Left renal pelvis (tissue), 4 donors: ENCODE results near the gene PDE4B. TPM values are rescaled to one million over a fixed set of nuclear protein-coding genes. Genes with fewer than 3 reads are reported as not detected.
A peak's percentile ranks its signal among the peaks of the same experiment; 100 is the strongest.
"Not testable (repeated sequence)": the region's sequence is repeated elsewhere in the genome, so short reads cannot be mapped to it uniquely, and the experiment has no call there.

Experiments
- DNase-seq, 4 donors: peaks; one replicate each; pipeline ENCODE4 v3.0.0-alpha.2; 2013; ENCODE audit warnings: low read depth in 4 of 4, low spot score in 3 of 4
- polyA plus RNA-seq, 4 donors: library from polyadenylated mRNA; unstranded; fragments of 120-200 nt; gene quantifications; one replicate each; pipeline ENCODE4 v1.2.1, GENCODE V29; 2013; ENCODE audit not compliant: insufficient read length in 4 of 4

The PDE4B gene
- polyA plus RNA-seq, 4 donors: 6.5 to 11.2 (median 8.3) TPM

- DNase-seq: no peak
Observed at GRCh38 chr1:65990161-65990560, 197.5 kb downstream of the PDE4B start.

GRCh38 chr1:65991694-65992093, 199.0 kb downstream of the PDE4B start:
- no peak for DNase-seq

- DNase-seq: no peak
Observed at GRCh38 chr1:65992165-65992821, 199.6 kb downstream of the PDE4B start.

GRCh38 chr1:65992831-65993271, 200.2 kb downstream of the PDE4B start:
- no peak for DNase-seq

- DNase-seq: no peak
Observed at GRCh38 chr1:65994223-65994622, 201.5 kb downstream of the PDE4B start.

- DNase-seq: no peak
Observed at GRCh38 chr1:65995336-65995735, 202.6 kb downstream of the PDE4B start.

GRCh38 chr1:65995928-65996327, 203.2 kb downstream of the PDE4B start:
- no peak for DNase-seq

GRCh38 chr1:65997693-65998092, 205.0 kb downstream of the PDE4B start:
- DNase-seq: no peak

- no peak for DNase-seq
Observed at GRCh38 chr1:65998763-65999583, 206.3 kb downstream of the PDE4B start.

- DNase-seq: no peak
Observed at GRCh38 chr1:66000033-66000637, 207.4 kb downstream of the PDE4B start.

- DNase-seq: no peak
Observed at GRCh38 chr1:66003690-66004089, 211.0 kb downstream of the PDE4B start.

- not testable (repeated sequence) for DNase-seq
Observed at GRCh38 chr1:66006534-66006933, 213.8 kb downstream of the PDE4B start.

GRCh38 chr1:66012106-66012784, 219.6 kb downstream of the PDE4B start:
- DNase-seq: no peak

GRCh38 chr1:66013371-66013770, 220.7 kb downstream of the PDE4B start:
- DNase-seq: no peak

- peak in 1 of 4 donors; percentile 21 for DNase-seq
Observed at GRCh38 chr1:66022904-66023620, 230.4 kb downstream of the PDE4B start.

- DNase-seq: no peak
Observed at GRCh38 chr1:66025188-66025587, 232.5 kb downstream of the PDE4B start.

- no peak for DNase-seq
Observed at GRCh38 chr1:66028035-66028434, 235.3 kb downstream of the PDE4B start.

- DNase-seq: no peak
Observed at GRCh38 chr1:66033781-66034180, 241.1 kb downstream of the PDE4B start.

GRCh38 chr1:66035616-66036245, 243.0 kb downstream of the PDE4B start:
- no peak for DNase-seq

- no peak for DNase-seq
Observed at GRCh38 chr1:66041654-66042053, 249.0 kb downstream of the PDE4B start.
